Activated naive CD8-positive, alpha-beta T cell treated with anti-CD3 and anti-CD28 coated beads for 36 hours (primary cell): ENCODE results near the gene RUNX2. TPM values are rescaled to one million over a fixed set of nuclear protein-coding genes. Genes with fewer than 3 reads are reported as not detected.

Source experiments
- DNase-seq: peaks from one replicate; pipeline ENCODE4 v3.0.0; 2021
- H3K27ac Mint-ChIP-seq: one replicate; pipeline ENCODE4 v1.8.0; 2022; ENCODE audit warnings: mild to moderate bottlenecking, moderate library complexity, mixed read lengths
- H3K27me3 Mint-ChIP-seq: one replicate; pipeline ENCODE4 v1.8.0; 2022; ENCODE audit warnings: mild to moderate bottlenecking, mixed read lengths
- H3K36me3 Mint-ChIP-seq: one replicate; pipeline ENCODE4 v1.8.0; 2021; ENCODE audit warnings: mild to moderate bottlenecking, mixed read lengths
- H3K4me1 Mint-ChIP-seq: one replicate; pipeline ENCODE4 v1.8.0; 2021; ENCODE audit warnings: mixed read lengths
- H3K4me3 Mint-ChIP-seq: one replicate; pipeline ENCODE4 v1.8.0; 2022; ENCODE audit warnings: mild to moderate bottlenecking, moderate library complexity, mixed read lengths
- H3K9me3 Mint-ChIP-seq: one replicate; pipeline ENCODE4 v1.8.0; 2022; ENCODE audit warnings: mixed read lengths
- total RNA-seq, 2 experiments: library from RNA; stranded (reverse); gene quantifications; one replicate each; pipeline ENCODE4 v1.2.3, GENCODE V29; 2021

The RUNX2 gene
- total RNA-seq, 2 experiments from 2014 or later = 4.8 to 5.8 TPM

GRCh38 chr6:45428727-45429126 is 100.6 kb downstream of the RUNX2 start:
- Mint-ChIP-seq H3K27me3 (no peaks in the 10 kb centered on the region), H3K36me3 (peaks cover 15% of the 10 kb centered on the region), H3K4me3 (no peak overlapping the region), H3K4me1 (peaks cover 62% of the 10 kb centered on the region), H3K27ac (no peak overlapping the region), H3K9me3 (no peaks in the 10 kb centered on the region)
- DNase-seq = no peak

- DNase-seq = no peak
- Mint-ChIP-seq H3K36me3 (peaks cover 17% of the 10 kb centered on the region), H3K27ac (peak overlapping the region; percentile 41), H3K4me1 (peaks cover 56% of the 10 kb centered on the region), H3K9me3 (no peaks in the 10 kb centered on the region), H3K27me3 (no peaks in the 10 kb centered on the region), H3K4me3 (no peak overlapping the region)
These were observed 102.6 kb downstream of the RUNX2 start for GRCh38 chr6:45430590-45431202.

GRCh38 chr6:45431317-45432065 is 103.4 kb downstream of the RUNX2 start:
- Mint-ChIP-seq H3K9me3 (no peaks in the 10 kb centered on the region), H3K4me3 (peak overlapping the region; percentile 59), H3K4me1 (peaks cover 63% of the 10 kb centered on the region), H3K27me3 (no peaks in the 10 kb centered on the region), H3K36me3 (peaks cover 17% of the 10 kb centered on the region), H3K27ac (peak overlapping the region; percentile 64)
- no peak for DNase-seq

GRCh38 chr6:45432977-45433376 is 104.8 kb downstream of the RUNX2 start:
- Mint-ChIP-seq H3K4me1 (peaks cover 73% of the 10 kb centered on the region), H3K4me3 (no peak overlapping the region), H3K27ac (no peak overlapping the region), H3K36me3 (peaks cover 25% of the 10 kb centered on the region), H3K27me3 (no peaks in the 10 kb centered on the region), H3K9me3 (no peaks in the 10 kb centered on the region)
- no peak for DNase-seq

- H3K36me3 Mint-ChIP-seq = peaks cover 28% of the 10 kb centered on the region
These were observed 105.6 kb downstream of the RUNX2 start for GRCh38 chr6:45433533-45434380.

GRCh38 chr6:45434381-45434700 is 106.2 kb downstream of the RUNX2 start:
- H3K4me1 Mint-ChIP-seq = peaks cover 69% of the 10 kb centered on the region
- H3K9me3 Mint-ChIP-seq = no peaks in the 10 kb centered on the region
- H3K36me3 Mint-ChIP-seq = peaks cover 31% of the 10 kb centered on the region
- H3K4me3 Mint-ChIP-seq = no peak overlapping the region
- H3K27me3 Mint-ChIP-seq = no peaks in the 10 kb centered on the region
- peak overlapping the region; percentile 34 for H3K27ac Mint-ChIP-seq
- DNase-seq = no peak

More at GRCh38 chr6:45433533-45434380, 105.6 kb downstream of the RUNX2 start:
- Mint-ChIP-seq H3K27me3 (no peaks in the 10 kb centered on the region), H3K27ac (peak overlapping the region; percentile 34), H3K4me1 (peaks cover 72% of the 10 kb centered on the region), H3K4me3 (no peak overlapping the region), H3K9me3 (no peaks in the 10 kb centered on the region)
- no peak for DNase-seq

- peak overlapping the region; percentile 87 for H3K27ac Mint-ChIP-seq
- H3K4me1 Mint-ChIP-seq = peaks cover 57% of the 10 kb centered on the region
- H3K36me3 Mint-ChIP-seq = peaks cover 28% of the 10 kb centered on the region
- DNase-seq = no peak
- H3K27me3 Mint-ChIP-seq = no peaks in the 10 kb centered on the region
- no peaks in the 10 kb centered on the region for H3K9me3 Mint-ChIP-seq
- peak overlapping the region; percentile 54 for H3K4me3 Mint-ChIP-seq
These were observed 108.7 kb downstream of the RUNX2 start for GRCh38 chr6:45436544-45437438.

- Mint-ChIP-seq H3K27me3 (no peaks in the 10 kb centered on the region), H3K4me3 (no peak overlapping the region), H3K9me3 (no peaks in the 10 kb centered on the region), H3K27ac (peak overlapping the region; percentile 87), H3K4me1 (peaks cover 59% of the 10 kb centered on the region), H3K36me3 (peaks cover 29% of the 10 kb centered on the region)
- DNase-seq = no peak
These were observed 109.3 kb downstream of the RUNX2 start for GRCh38 chr6:45437439-45437815.

- H3K27ac Mint-ChIP-seq = no peak overlapping the region
- DNase-seq = no peak
- no peak overlapping the region for H3K4me3 Mint-ChIP-seq
- H3K27me3 Mint-ChIP-seq = no peaks in the 10 kb centered on the region
- peaks cover 59% of the 10 kb centered on the region for H3K4me1 Mint-ChIP-seq
- H3K36me3 Mint-ChIP-seq = peaks cover 35% of the 10 kb centered on the region
- no peaks in the 10 kb centered on the region for H3K9me3 Mint-ChIP-seq
These were observed 110.0 kb downstream of the RUNX2 start for GRCh38 chr6:45438151-45438550.

GRCh38 chr6:45438849-45439406 is 110.8 kb downstream of the RUNX2 start:
- no peak overlapping the region for H3K27ac Mint-ChIP-seq
- H3K4me1 Mint-ChIP-seq = peaks cover 54% of the 10 kb centered on the region

GRCh38 chr6:45439459-45439858 is 111.3 kb downstream of the RUNX2 start:
- Mint-ChIP-seq H3K4me3 (no peak overlapping the region), H3K4me1 (peaks cover 50% of the 10 kb centered on the region), H3K27ac (no peak overlapping the region), H3K27me3 (no peaks in the 10 kb centered on the region), H3K9me3 (no peaks in the 10 kb centered on the region), H3K36me3 (peaks cover 40% of the 10 kb centered on the region)
- DNase-seq = no peak

More at GRCh38 chr6:45438849-45439406, 110.8 kb downstream of the RUNX2 start:
- DNase-seq = no peak
- peaks cover 40% of the 10 kb centered on the region for H3K36me3 Mint-ChIP-seq
- no peaks in the 10 kb centered on the region for H3K9me3 Mint-ChIP-seq
- H3K4me3 Mint-ChIP-seq = no peak overlapping the region
- H3K27me3 Mint-ChIP-seq = no peaks in the 10 kb centered on the region

GRCh38 chr6:45439861-45440388 is 111.8 kb downstream of the RUNX2 start:
- Mint-ChIP-seq H3K36me3 (peaks cover 40% of the 10 kb centered on the region), H3K4me3 (no peak overlapping the region), H3K9me3 (no peaks in the 10 kb centered on the region), H3K27ac (no peak overlapping the region), H3K4me1 (peaks cover 50% of the 10 kb centered on the region), H3K27me3 (no peaks in the 10 kb centered on the region)
- DNase-seq = no peak

- no peak overlapping the region for H3K4me3 Mint-ChIP-seq
- no peak for DNase-seq
- no peaks in the 10 kb centered on the region for H3K27me3 Mint-ChIP-seq
- peaks cover 47% of the 10 kb centered on the region for H3K4me1 Mint-ChIP-seq
- no peak overlapping the region for H3K27ac Mint-ChIP-seq
- peaks cover 43% of the 10 kb centered on the region for H3K36me3 Mint-ChIP-seq
- H3K9me3 Mint-ChIP-seq = no peaks in the 10 kb centered on the region
These were observed 113.8 kb downstream of the RUNX2 start for GRCh38 chr6:45441851-45442453.

GRCh38 chr6:45442716-45443115 is 114.6 kb downstream of the RUNX2 start:
- Mint-ChIP-seq H3K9me3 (no peaks in the 10 kb centered on the region), H3K4me3 (no peak overlapping the region), H3K27me3 (no peaks in the 10 kb centered on the region), H3K36me3 (peaks cover 40% of the 10 kb centered on the region), H3K27ac (no peak overlapping the region), H3K4me1 (peaks cover 39% of the 10 kb centered on the region)
- no peak for DNase-seq
